ENCODE data around the gene FER.

FER gene

GRCh38 chr5:108966910-108967309, 219.2 kb downstream of the FER start:
- H3K27ac ChIP-seq (ENCODE audit: low read depth, low read length): no peak overlapping the region
- no peaks in the 10 kb centered on the region for H3K4me1 ChIP-seq (ENCODE audit: control insufficient read depth, low read length)
- H3K9me3 ChIP-seq (ENCODE audit: control insufficient read depth, insufficient read depth, low read length): no peaks in the 10 kb centered on the region
- H3K79me2 ChIP-seq (ENCODE audit: control insufficient read depth, low read length): no peaks in the 10 kb centered on the region
- no peaks in the 10 kb centered on the region for H3K36me3 ChIP-seq (ENCODE audit: control insufficient read depth, low read length)
- H3F3A ChIP-seq (ENCODE audit: control insufficient read depth, insufficient read depth): no peaks in the 10 kb centered on the region
- H3K9me2 ChIP-seq (replicated peaks; ENCODE audit: control insufficient read depth, low read length): no peaks in the 10 kb centered on the region
- no peaks in the 10 kb centered on the region for H4K20me1 ChIP-seq (ENCODE audit: control insufficient read depth, insufficient read depth, low read depth, low read length)
- no peak overlapping the region for H3K4me2 ChIP-seq (ENCODE audit: low read length)
- TF ChIP-seq EZH2phosphoT487 (IDR thresholded peaks at IDR 0.05; ENCODE audit: borderline replicate concordance, low read length) (no peak), CTCF (IDR thresholded peaks at IDR 0.05; ENCODE audit: low read depth, low read length, poor library complexity, severe bottlenecking) (no peak)
- no peak overlapping the region for H3K4me3 ChIP-seq (ENCODE audit: low read length)
- no peaks in the 10 kb centered on the region for H3K27me3 ChIP-seq (ENCODE audit: control insufficient read depth, low read length)

- no peaks in the 10 kb centered on the region for H3K27me3 ChIP-seq (ENCODE audit: control insufficient read depth, low read length)
- TF ChIP-seq EZH2phosphoT487 (IDR thresholded peaks at IDR 0.05; ENCODE audit: borderline replicate concordance, low read length) (no peak), CTCF (IDR thresholded peaks at IDR 0.05; ENCODE audit: low read depth, low read length, poor library complexity, severe bottlenecking) (no peak)
- H3K4me3 ChIP-seq (ENCODE audit: low read length): no peak overlapping the region
- no peaks in the 10 kb centered on the region for H3K9me3 ChIP-seq (ENCODE audit: control insufficient read depth, insufficient read depth, low read length)
- no peaks in the 10 kb centered on the region for H3K36me3 ChIP-seq (ENCODE audit: control insufficient read depth, low read length)
- H3K4me1 ChIP-seq (ENCODE audit: control insufficient read depth, low read length): no peaks in the 10 kb centered on the region
- H3K27ac ChIP-seq (ENCODE audit: low read depth, low read length): no peak overlapping the region
- H3K9me2 ChIP-seq (replicated peaks; ENCODE audit: control insufficient read depth, low read length): no peaks in the 10 kb centered on the region
- no peaks in the 10 kb centered on the region for H4K20me1 ChIP-seq (ENCODE audit: control insufficient read depth, insufficient read depth, low read depth, low read length)
- H3F3A ChIP-seq (ENCODE audit: control insufficient read depth, insufficient read depth): no peaks in the 10 kb centered on the region
- no peak overlapping the region for H3K4me2 ChIP-seq (ENCODE audit: low read length)
- no peaks in the 10 kb centered on the region for H3K79me2 ChIP-seq (ENCODE audit: control insufficient read depth, low read length)
Measured at GRCh38 chr5:108974594-108974993, 226.9 kb downstream of the FER start.

- H3K79me2 ChIP-seq (ENCODE audit: control insufficient read depth, low read length): no peaks in the 10 kb centered on the region
- H3K36me3 ChIP-seq (ENCODE audit: control insufficient read depth, low read length): no peaks in the 10 kb centered on the region
Measured at GRCh38 chr5:108975697-108976096, 228.0 kb downstream of the FER start.

More at GRCh38 chr5:108975697-108976096, 228.0 kb downstream of the FER start:
- H3K4me2 ChIP-seq (ENCODE audit: low read length): no peak overlapping the region
- no peaks in the 10 kb centered on the region for H3K27me3 ChIP-seq (ENCODE audit: control insufficient read depth, low read length)
- no peaks in the 10 kb centered on the region for H4K20me1 ChIP-seq (ENCODE audit: control insufficient read depth, insufficient read depth, low read depth, low read length)
- H3K9me3 ChIP-seq (ENCODE audit: control insufficient read depth, insufficient read depth, low read length): no peaks in the 10 kb centered on the region
- no peaks in the 10 kb centered on the region for H3K4me1 ChIP-seq (ENCODE audit: control insufficient read depth, low read length)
- no peaks in the 10 kb centered on the region for H3F3A ChIP-seq (ENCODE audit: control insufficient read depth, insufficient read depth)
- no peak overlapping the region for H3K27ac ChIP-seq (ENCODE audit: low read depth, low read length)
- H3K9me2 ChIP-seq (replicated peaks; ENCODE audit: control insufficient read depth, low read length): no peaks in the 10 kb centered on the region
- TF ChIP-seq CTCF (IDR thresholded peaks at IDR 0.05; ENCODE audit: low read depth, low read length, poor library complexity, severe bottlenecking) (no peak), EZH2phosphoT487 (IDR thresholded peaks at IDR 0.05; ENCODE audit: borderline replicate concordance, low read length) (no peak)
- H3K4me3 ChIP-seq (ENCODE audit: low read length): no peak overlapping the region
